Measurements from ENCODE around the gene NKAIN1.

Gene NKAIN1

GRCh38 chr1:31257213-31257612, 17.5 kb upstream of the NKAIN1 start:
- in situ Hi-C loops (cut with HindIII; ENCODE audit: low pct_ligation_motif_present, low sequenced_read_pairs) = no loop called here
- Histone ChIP-seq H3K27ac (no peak overlapping the region), H3K4me3 (ENCODE audit: low read depth, low read length) (no peak overlapping the region), H3K36me3 (replicated peaks) (peaks cover 18% of the 10 kb centered on the region), H3K27me3 (replicated peaks) (no peaks in the 10 kb centered on the region)
- no peak for TF ChIP-seq CTCF (IDR thresholded peaks at IDR 0.05; ENCODE audit: low read depth, low read length, missing control alignments)
- DNase-seq = no peak

GRCh38 chr1:31249854-31250253, 10.2 kb upstream of the NKAIN1 start:
- H3K4me3 ChIP-seq (ENCODE audit: low read depth, low read length) = no peak overlapping the region
- DNase-seq = no peak
- H3K36me3 ChIP-seq (replicated peaks) = no peaks in the 10 kb centered on the region
- TF ChIP-seq CTCF (IDR thresholded peaks at IDR 0.05; ENCODE audit: low read depth, low read length, missing control alignments) = no peak
- H3K27me3 ChIP-seq (replicated peaks) = no peaks in the 10 kb centered on the region
- in situ Hi-C loops (cut with HindIII; ENCODE audit: low pct_ligation_motif_present, low sequenced_read_pairs) = no loop called here
- H3K27ac ChIP-seq = no peak overlapping the region

GRCh38 chr1:31248276-31248675, 8.6 kb upstream of the NKAIN1 start:
- in situ Hi-C loops (cut with HindIII; ENCODE audit: low pct_ligation_motif_present, low sequenced_read_pairs) = no loop called here
- Histone ChIP-seq H3K27me3 (replicated peaks) (no peaks in the 10 kb centered on the region), H3K4me3 (ENCODE audit: low read depth, low read length) (no peak overlapping the region), H3K27ac (no peak overlapping the region), H3K36me3 (replicated peaks) (no peaks in the 10 kb centered on the region)
- DNase-seq = no peak
- no peak for TF ChIP-seq CTCF (IDR thresholded peaks at IDR 0.05; ENCODE audit: low read depth, low read length, missing control alignments)

- Histone ChIP-seq H3K36me3 (replicated peaks) (no peaks in the 10 kb centered on the region), H3K27ac (no peak overlapping the region), H3K4me3 (ENCODE audit: low read depth, low read length) (no peak overlapping the region), H3K27me3 (replicated peaks) (peaks cover 10% of the 10 kb centered on the region)
- in situ Hi-C loops (cut with HindIII; ENCODE audit: low pct_ligation_motif_present, low sequenced_read_pairs) = no loop called here
- no peak for TF ChIP-seq CTCF (IDR thresholded peaks at IDR 0.05; ENCODE audit: low read depth, low read length, missing control alignments)
- no peak for DNase-seq
Measured at GRCh38 chr1:31244326-31244725, 4.6 kb upstream of the NKAIN1 start.

- in situ Hi-C loops (cut with HindIII; ENCODE audit: low pct_ligation_motif_present, low sequenced_read_pairs) = no loop called here
Measured at GRCh38 chr1:31243501-31244286, 4.0 kb upstream of the NKAIN1 start.

More at GRCh38 chr1:31243501-31244286, 4.0 kb upstream of the NKAIN1 start:
- Histone ChIP-seq H3K27me3 (replicated peaks) (peaks cover 16% of the 10 kb centered on the region), H3K4me3 (ENCODE audit: low read depth, low read length) (no peak overlapping the region), H3K27ac (no peak overlapping the region), H3K36me3 (replicated peaks) (no peaks in the 10 kb centered on the region)
- TF ChIP-seq CTCF (IDR thresholded peaks at IDR 0.05; ENCODE audit: low read depth, low read length, missing control alignments) = no peak
- DNase-seq = no peak

Measured in brain microvascular endothelial cell (primary cell).